ENCODE measurements around the gene DGKG. TPM values are rescaled to one million over a fixed set of nuclear protein-coding genes. Genes with fewer than 3 reads are reported as not detected.

Gene DGKG
- total RNA-seq, 3 donors from 2014 or later (not counting 1 experiment from before 2014, with no cell fraction given): 0.25 to 1.6 (median 0.63) TPM

DNA sequence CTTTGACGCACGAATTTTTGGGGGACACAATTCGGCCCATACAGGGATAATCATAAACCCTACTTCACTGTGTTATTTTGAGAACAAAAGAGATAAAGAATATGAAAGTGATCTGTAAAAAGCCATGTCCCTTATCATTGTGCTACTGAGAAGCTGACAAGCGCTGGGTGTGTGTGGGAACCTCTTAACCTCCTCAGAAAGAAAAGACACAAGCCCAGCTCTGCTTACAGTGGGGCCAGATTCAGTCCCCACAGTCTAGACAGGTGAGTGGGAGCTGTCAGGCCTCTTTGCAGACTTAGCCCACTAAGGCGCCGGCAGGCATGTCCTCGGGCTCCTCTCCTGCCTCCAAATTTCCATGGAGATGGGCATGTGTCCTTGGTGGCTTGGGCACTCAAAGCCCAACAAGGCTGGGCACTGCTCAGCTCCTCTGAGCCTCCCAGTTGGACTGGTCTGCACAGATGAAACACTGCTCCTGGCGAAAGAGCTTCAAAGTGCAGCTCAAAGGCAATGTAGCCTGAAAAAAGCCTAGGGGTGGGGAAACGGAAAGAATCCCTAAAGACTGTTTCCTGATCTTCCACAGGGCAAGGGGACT, 188.7 kb downstream of the DGKG start:
- Mint-ChIP-seq H3K27me3 (ENCODE audit: low read depth in 2 of 2) (peaks cover 0 to 4% of the 10 kb centered on the region in 2 donors), H3K27ac (no peak overlapping the region), H3K4me3 (no peak overlapping the region), H3K36me3 (no peaks in the 10 kb centered on the region), H3K9me3 (no peaks in the 10 kb centered on the region), H3K4me1 (peaks cover 5 to 6% of the 10 kb centered on the region in 2 donors)
- WGBS (ENCODE audit: insufficient coverage): 95% methylated on average over 9 of the region's 9 CpGs
- Histone ChIP-seq H3K27me3 (ENCODE audit: control insufficient read depth, insufficient read depth, low read length) (no peaks in the 10 kb centered on the region), H3K36me3 (ENCODE audit: control insufficient read depth, insufficient read depth, low read length) (no peaks in the 10 kb centered on the region), H3K27ac (ENCODE audit: low read length) (no peak overlapping the region), H3K4me1 (ENCODE audit: control insufficient read depth, insufficient read depth, low read length) (no peaks in the 10 kb centered on the region), H3K4me3 (ENCODE audit: low read length) (no peak overlapping the region), H3K9me3 (ENCODE audit: control insufficient read depth, insufficient read depth, low read length) (no peaks in the 10 kb centered on the region)
- no peak for DNase-seq
- TF ChIP-seq, protein P1, sequence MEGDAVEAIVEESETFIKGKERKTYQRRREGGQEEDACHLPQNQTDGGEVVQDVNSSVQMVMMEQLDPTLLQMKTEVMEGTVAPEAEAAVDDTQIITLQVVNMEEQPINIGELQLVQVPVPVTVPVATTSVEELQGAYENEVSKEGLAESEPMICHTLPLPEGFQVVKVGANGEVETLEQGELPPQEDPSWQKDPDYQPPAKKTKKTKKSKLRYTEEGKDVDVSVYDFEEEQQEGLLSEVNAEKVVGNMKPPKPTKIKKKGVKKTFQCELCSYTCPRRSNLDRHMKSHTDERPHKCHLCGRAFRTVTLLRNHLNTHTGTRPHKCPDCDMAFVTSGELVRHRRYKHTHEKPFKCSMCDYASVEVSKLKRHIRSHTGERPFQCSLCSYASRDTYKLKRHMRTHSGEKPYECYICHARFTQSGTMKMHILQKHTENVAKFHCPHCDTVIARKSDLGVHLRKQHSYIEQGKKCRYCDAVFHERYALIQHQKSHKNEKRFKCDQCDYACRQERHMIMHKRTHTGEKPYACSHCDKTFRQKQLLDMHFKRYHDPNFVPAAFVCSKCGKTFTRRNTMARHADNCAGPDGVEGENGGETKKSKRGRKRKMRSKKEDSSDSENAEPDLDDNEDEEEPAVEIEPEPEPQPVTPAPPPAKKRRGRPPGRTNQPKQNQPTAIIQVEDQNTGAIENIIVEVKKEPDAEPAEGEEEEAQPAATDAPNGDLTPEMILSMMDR (IDR thresholded peaks at IDR 0.05): no peak
- no peak for ATAC-seq
- intact Hi-C loops (cut with micrococcal nuclease): no loop called here

DNA sequence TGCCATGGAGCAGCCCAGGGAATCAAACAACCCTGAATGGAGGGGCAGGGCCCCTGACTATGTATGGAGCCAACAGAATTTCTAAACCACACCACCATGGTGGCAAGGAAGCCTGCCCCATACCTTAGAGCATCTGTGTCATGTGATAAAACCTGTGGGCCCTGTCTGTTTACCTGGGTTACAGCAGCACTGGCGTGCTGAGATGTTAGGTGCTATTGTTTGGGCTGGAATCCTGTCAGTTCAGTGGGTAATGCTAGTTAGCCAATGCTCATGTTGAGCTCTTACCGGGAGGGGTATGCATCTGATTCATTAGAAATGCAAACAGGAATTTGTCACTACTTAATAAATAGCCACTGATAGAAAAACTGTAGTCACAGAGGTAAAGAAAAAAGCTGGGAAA, 189.7 kb downstream of the DGKG start:
- TF ChIP-seq, protein P1 (IDR thresholded peaks at IDR 0.05): no peak
- intact Hi-C loops (cut with micrococcal nuclease): no loop called here
- H3K4me3 ChIP-seq (ENCODE audit: low read length): no peak overlapping the region
- no peaks in the 10 kb centered on the region for H3K36me3 Mint-ChIP-seq
- no peak for ATAC-seq
- WGBS (ENCODE audit: insufficient coverage): 79% methylated on average over 2 of the region's 2 CpGs
- H3K36me3 ChIP-seq (ENCODE audit: control insufficient read depth, insufficient read depth, low read length): no peaks in the 10 kb centered on the region
- no peak overlapping the region for H3K27ac ChIP-seq (ENCODE audit: low read length)
- no peak for DNase-seq
- H3K4me1 Mint-ChIP-seq: peaks cover 5 to 6% of the 10 kb centered on the region in 2 donors
- H3K27ac Mint-ChIP-seq: no peak overlapping the region
- no peaks in the 10 kb centered on the region for H3K4me1 ChIP-seq (ENCODE audit: control insufficient read depth, insufficient read depth, low read length)
- H3K27me3 Mint-ChIP-seq (ENCODE audit: low read depth in 2 of 2): peaks cover 0 to 8% of the 10 kb centered on the region in 2 donors
- H3K27me3 ChIP-seq (ENCODE audit: control insufficient read depth, insufficient read depth, low read length): no peaks in the 10 kb centered on the region
- no peak overlapping the region for H3K4me3 Mint-ChIP-seq
- H3K9me3 ChIP-seq (ENCODE audit: control insufficient read depth, insufficient read depth, low read length): no peaks in the 10 kb centered on the region
- H3K9me3 Mint-ChIP-seq: no peaks in the 10 kb centered on the region

DNA sequence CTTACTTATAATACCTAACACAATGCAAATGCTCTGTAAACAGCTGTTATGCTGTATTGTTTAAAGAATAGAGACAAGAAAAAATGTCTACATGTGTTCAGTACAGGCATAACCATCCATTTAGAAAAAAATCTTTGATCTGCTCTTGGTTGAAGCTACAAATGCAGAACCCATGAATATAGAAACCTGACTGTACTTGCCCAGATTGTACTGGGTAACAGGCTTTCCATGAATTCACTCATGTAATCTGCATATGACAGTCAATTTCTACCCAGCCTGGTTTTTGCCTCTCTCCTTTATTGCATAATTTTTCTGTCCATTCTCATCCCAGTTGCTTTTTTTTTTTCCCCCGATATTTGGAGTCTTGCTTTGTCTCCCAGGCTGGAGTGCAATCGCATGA, 190.5 kb downstream of the DGKG start:
- H3K27ac Mint-ChIP-seq: no peak overlapping the region
- no peak for ATAC-seq
- intact Hi-C loops (cut with micrococcal nuclease): no loop called here
- no peaks in the 10 kb centered on the region for H3K36me3 Mint-ChIP-seq
- TF ChIP-seq, protein P1 (IDR thresholded peaks at IDR 0.05): no peak
- H3K27me3 Mint-ChIP-seq (ENCODE audit: low read depth in 2 of 2): peaks cover 0 to 10% of the 10 kb centered on the region in 2 donors
- no peaks in the 10 kb centered on the region for H3K9me3 Mint-ChIP-seq
- no peak overlapping the region for H3K27ac ChIP-seq (ENCODE audit: low read length)
- no peaks in the 10 kb centered on the region for H3K4me1 ChIP-seq (ENCODE audit: control insufficient read depth, insufficient read depth, low read length)
- H3K9me3 ChIP-seq (ENCODE audit: control insufficient read depth, insufficient read depth, low read length): no peaks in the 10 kb centered on the region
- H3K4me3 ChIP-seq (ENCODE audit: low read length): no peak overlapping the region
- no peak for DNase-seq
- H3K4me1 Mint-ChIP-seq: peaks cover 5 to 6% of the 10 kb centered on the region in 2 donors
- no peak overlapping the region for H3K4me3 Mint-ChIP-seq
- H3K36me3 ChIP-seq (ENCODE audit: control insufficient read depth, insufficient read depth, low read length): no peaks in the 10 kb centered on the region
- H3K27me3 ChIP-seq (ENCODE audit: control insufficient read depth, insufficient read depth, low read length): no peaks in the 10 kb centered on the region
- WGBS (ENCODE audit: insufficient coverage): 100% methylated on average over 2 of the region's 2 CpGs

DNA sequence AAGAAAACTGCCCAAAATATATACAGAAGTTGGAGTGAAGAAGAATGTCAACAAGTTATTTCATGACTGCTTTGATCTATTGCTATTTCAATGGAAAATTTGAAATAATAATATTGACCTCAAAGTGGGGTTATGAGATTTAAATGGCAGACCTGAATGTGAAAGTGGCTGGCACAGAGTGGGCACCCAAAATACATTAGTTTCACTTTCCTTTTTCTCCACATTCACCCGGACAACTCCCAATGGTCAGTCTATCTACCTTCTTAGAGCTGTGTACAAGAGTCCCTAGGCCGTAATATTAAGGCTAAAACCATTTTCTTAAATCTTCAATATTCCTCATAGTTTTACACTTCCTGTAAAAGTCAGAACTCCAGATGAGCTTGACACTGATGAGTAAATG, 191.5 kb downstream of the DGKG start:
- Mint-ChIP-seq H3K27me3 (ENCODE audit: low read depth in 2 of 2) (peaks cover 0 to 14% of the 10 kb centered on the region in 2 donors), H3K9me3 (no peaks in the 10 kb centered on the region), H3K27ac (no peak overlapping the region), H3K4me3 (no peak overlapping the region), H3K4me1 (peaks cover 5 to 6% of the 10 kb centered on the region in 2 donors), H3K36me3 (no peaks in the 10 kb centered on the region)
- H3K36me3 ChIP-seq (ENCODE audit: control insufficient read depth, insufficient read depth, low read length): no peaks in the 10 kb centered on the region
- TF ChIP-seq, protein P1 (IDR thresholded peaks at IDR 0.05): no peak
- 54% methylated on average over 2 of the region's 2 CpGs for WGBS (ENCODE audit: insufficient coverage)
- ATAC-seq (no peak), DNase-seq (no peak)
- intact Hi-C loops (cut with micrococcal nuclease): no loop called here
- H3K9me3 ChIP-seq (ENCODE audit: control insufficient read depth, insufficient read depth, low read length): no peaks in the 10 kb centered on the region
- no peaks in the 10 kb centered on the region for H3K4me1 ChIP-seq (ENCODE audit: control insufficient read depth, insufficient read depth, low read length)
- no peak overlapping the region for H3K4me3 ChIP-seq (ENCODE audit: low read length)
- no peak overlapping the region for H3K27ac ChIP-seq (ENCODE audit: low read length)
- no peaks in the 10 kb centered on the region for H3K27me3 ChIP-seq (ENCODE audit: control insufficient read depth, insufficient read depth, low read length)
